Nephron progenitor cell (in vitro differentiated cells): ENCODE data around the gene TCERG1L.

Experiments
- DNase-seq: peaks from one replicate; pipeline ENCODE4 v3.0.0; 2021
- H3K27ac Mint-ChIP-seq: 2 replicates; pipeline ENCODE4 v1.8.0; 2021; ENCODE audit warnings: mild to moderate bottlenecking, moderate library complexity, mixed read lengths
- H3K27me3 Mint-ChIP-seq: 2 replicates; pipeline ENCODE4 v1.8.0; 2021; ENCODE audit warnings: mild to moderate bottlenecking, low read depth, mixed read lengths; ENCODE audit not compliant: poor library complexity
- H3K36me3 Mint-ChIP-seq: 2 replicates; pipeline ENCODE4 v1.8.0; 2021; ENCODE audit warnings: low read depth, mixed read lengths
- H3K4me1 Mint-ChIP-seq: 2 replicates; pipeline ENCODE4 v1.8.0; 2021; ENCODE audit warnings: mixed read lengths
- H3K4me3 Mint-ChIP-seq: 2 replicates; pipeline ENCODE4 v1.8.0; 2021; ENCODE audit warnings: mild to moderate bottlenecking, moderate library complexity, mixed read lengths
- H3K9me3 Mint-ChIP-seq: 2 replicates; pipeline ENCODE4 v1.8.0; 2021; ENCODE audit warnings: mild to moderate bottlenecking, moderate library complexity, mixed read lengths
- CTCF ChIP-seq: fragments of 200-600 bp; sonication (generic); IDR thresholded peaks from 2 replicates; pipeline ENCODE4 v1.5.0; 2021; ENCODE audit warnings: antibody characterized with exemption

Gene TCERG1L

GRCh38 chr10:131231323-131231964 is 80.1 kb downstream of the TCERG1L start:
- TF ChIP-seq CTCF, result no peak
- peaks cover 5% of the 10 kb centered on the region for H3K36me3 Mint-ChIP-seq
- H3K27ac Mint-ChIP-seq, result no peak overlapping the region
- peaks cover 26% of the 10 kb centered on the region for H3K4me1 Mint-ChIP-seq
- H3K4me3 Mint-ChIP-seq, result no peak overlapping the region
- H3K27me3 Mint-ChIP-seq, result peaks cover 11% of the 10 kb centered on the region
- no peak for DNase-seq
- peaks cover 14% of the 10 kb centered on the region for H3K9me3 Mint-ChIP-seq

- peaks cover 26% of the 10 kb centered on the region for H3K4me1 Mint-ChIP-seq
- no peak overlapping the region for H3K4me3 Mint-ChIP-seq
- no peak overlapping the region for H3K27ac Mint-ChIP-seq
- H3K27me3 Mint-ChIP-seq, result peaks cover 8% of the 10 kb centered on the region
- peaks cover 14% of the 10 kb centered on the region for H3K9me3 Mint-ChIP-seq
- peaks cover 5% of the 10 kb centered on the region for H3K36me3 Mint-ChIP-seq
- no peak for TF ChIP-seq CTCF
- DNase-seq, result no peak
Measured at GRCh38 chr10:131230641-131231322, 80.7 kb downstream of the TCERG1L start.

GRCh38 chr10:131230166-131230565 is 81.4 kb downstream of the TCERG1L start:
- Mint-ChIP-seq H3K27me3 (peaks cover 10% of the 10 kb centered on the region), H3K27ac (no peak overlapping the region), H3K36me3 (peaks cover 5% of the 10 kb centered on the region), H3K4me1 (peaks cover 26% of the 10 kb centered on the region), H3K4me3 (no peak overlapping the region), H3K9me3 (peaks cover 14% of the 10 kb centered on the region)
- TF ChIP-seq CTCF, result no peak
- no peak for DNase-seq

GRCh38 chr10:131227163-131227740 is 84.3 kb downstream of the TCERG1L start:
- H3K36me3 Mint-ChIP-seq, result no peaks in the 10 kb centered on the region
- peaks cover 11% of the 10 kb centered on the region for H3K27me3 Mint-ChIP-seq
- H3K4me3 Mint-ChIP-seq, result no peak overlapping the region
- TF ChIP-seq CTCF, result no peak
- peaks cover 29% of the 10 kb centered on the region for H3K4me1 Mint-ChIP-seq
- DNase-seq, result no peak
- peaks cover 5% of the 10 kb centered on the region for H3K9me3 Mint-ChIP-seq
- H3K27ac Mint-ChIP-seq, result no peak overlapping the region

GRCh38 chr10:131226446-131227162 is 84.9 kb downstream of the TCERG1L start:
- peaks cover 5% of the 10 kb centered on the region for H3K9me3 Mint-ChIP-seq
- no peak for DNase-seq
- H3K27me3 Mint-ChIP-seq, result peaks cover 11% of the 10 kb centered on the region
- no peak overlapping the region for H3K27ac Mint-ChIP-seq
- H3K4me1 Mint-ChIP-seq, result peaks cover 32% of the 10 kb centered on the region
- TF ChIP-seq CTCF, result no peak
- H3K4me3 Mint-ChIP-seq, result no peak overlapping the region
- H3K36me3 Mint-ChIP-seq, result no peaks in the 10 kb centered on the region
